ENCODE results near the gene LRP1B.

LRP1B gene

DNA sequence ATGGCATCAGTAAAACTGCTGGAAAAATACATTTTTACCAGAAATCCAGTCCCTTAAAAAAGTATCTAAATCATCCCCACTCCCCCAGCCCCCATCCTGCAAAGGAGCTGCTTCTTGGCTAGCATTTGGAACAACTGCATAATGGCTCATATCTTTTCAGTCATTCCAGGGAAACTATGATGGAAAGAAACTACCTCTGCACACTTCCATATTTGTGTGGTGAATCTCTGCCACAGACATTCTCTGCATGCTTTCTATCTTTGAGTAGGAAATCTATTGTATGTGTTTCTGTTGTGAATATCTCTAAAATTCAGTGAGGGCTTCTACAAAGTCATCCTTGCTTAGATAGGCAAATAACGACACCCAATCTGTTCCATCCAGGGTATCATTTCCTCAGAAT lies 632.3 kb downstream of the LRP1B start:
- TF ChIP-seq CEBPB (IDR thresholded peaks at IDR 0.05) (no peak), EP300 (IDR thresholded peaks at IDR 0.05; ENCODE audit: borderline replicate concordance) (no peak), YY1 (IDR thresholded peaks at IDR 0.05; ENCODE audit: low read depth) (no peak), TCF12 (IDR thresholded peaks at IDR 0.05; ENCODE audit: low read depth) (no peak)
- TF ChIP-seq, protein P1, sequence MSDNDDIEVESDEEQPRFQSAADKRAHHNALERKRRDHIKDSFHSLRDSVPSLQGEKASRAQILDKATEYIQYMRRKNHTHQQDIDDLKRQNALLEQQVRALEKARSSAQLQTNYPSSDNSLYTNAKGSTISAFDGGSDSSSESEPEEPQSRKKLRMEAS (IDR thresholded peaks at IDR 0.05): no peak

DNA sequence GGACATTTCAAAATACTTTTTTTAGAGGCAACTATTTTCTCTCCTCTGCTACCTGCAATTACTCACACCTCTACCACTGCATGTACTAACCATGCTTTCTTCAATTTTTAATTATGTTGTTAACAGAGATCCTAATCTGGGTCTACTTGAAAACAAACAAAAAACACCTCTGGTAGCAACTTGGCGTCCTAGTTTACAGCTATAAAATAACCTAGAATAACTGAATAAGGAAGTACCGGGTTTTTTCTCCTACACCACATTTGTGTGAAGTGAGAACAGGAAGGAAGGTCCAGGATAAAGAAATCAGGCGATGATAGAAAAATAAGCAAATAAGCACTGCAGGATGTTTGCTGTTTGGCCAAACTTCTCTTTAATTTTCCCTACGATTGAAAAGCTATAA lies 633.5 kb downstream of the LRP1B start:
- no peak for TF ChIP-seq YY1 (IDR thresholded peaks at IDR 0.05; ENCODE audit: low read depth)

- TF ChIP-seq FOXM1 (IDR thresholded peaks at IDR 0.05; ENCODE audit: borderline replicate concordance, low read depth): no peak
- no peak for TF ChIP-seq RAD21 (IDR thresholded peaks at IDR 0.05; ENCODE audit: low read depth)
- no peak for TF ChIP-seq EP300 (IDR thresholded peaks at IDR 0.05; ENCODE audit: borderline replicate concordance)
- no peak for TF ChIP-seq YY1 (IDR thresholded peaks at IDR 0.05; ENCODE audit: low read depth)
- TF ChIP-seq CEBPB (IDR thresholded peaks at IDR 0.05): no peak
- no peak for TF ChIP-seq EGR1 (IDR thresholded peaks at IDR 0.05)
- TF ChIP-seq USF1 (IDR thresholded peaks at IDR 0.05): no peak
- TF ChIP-seq, protein P2, sequence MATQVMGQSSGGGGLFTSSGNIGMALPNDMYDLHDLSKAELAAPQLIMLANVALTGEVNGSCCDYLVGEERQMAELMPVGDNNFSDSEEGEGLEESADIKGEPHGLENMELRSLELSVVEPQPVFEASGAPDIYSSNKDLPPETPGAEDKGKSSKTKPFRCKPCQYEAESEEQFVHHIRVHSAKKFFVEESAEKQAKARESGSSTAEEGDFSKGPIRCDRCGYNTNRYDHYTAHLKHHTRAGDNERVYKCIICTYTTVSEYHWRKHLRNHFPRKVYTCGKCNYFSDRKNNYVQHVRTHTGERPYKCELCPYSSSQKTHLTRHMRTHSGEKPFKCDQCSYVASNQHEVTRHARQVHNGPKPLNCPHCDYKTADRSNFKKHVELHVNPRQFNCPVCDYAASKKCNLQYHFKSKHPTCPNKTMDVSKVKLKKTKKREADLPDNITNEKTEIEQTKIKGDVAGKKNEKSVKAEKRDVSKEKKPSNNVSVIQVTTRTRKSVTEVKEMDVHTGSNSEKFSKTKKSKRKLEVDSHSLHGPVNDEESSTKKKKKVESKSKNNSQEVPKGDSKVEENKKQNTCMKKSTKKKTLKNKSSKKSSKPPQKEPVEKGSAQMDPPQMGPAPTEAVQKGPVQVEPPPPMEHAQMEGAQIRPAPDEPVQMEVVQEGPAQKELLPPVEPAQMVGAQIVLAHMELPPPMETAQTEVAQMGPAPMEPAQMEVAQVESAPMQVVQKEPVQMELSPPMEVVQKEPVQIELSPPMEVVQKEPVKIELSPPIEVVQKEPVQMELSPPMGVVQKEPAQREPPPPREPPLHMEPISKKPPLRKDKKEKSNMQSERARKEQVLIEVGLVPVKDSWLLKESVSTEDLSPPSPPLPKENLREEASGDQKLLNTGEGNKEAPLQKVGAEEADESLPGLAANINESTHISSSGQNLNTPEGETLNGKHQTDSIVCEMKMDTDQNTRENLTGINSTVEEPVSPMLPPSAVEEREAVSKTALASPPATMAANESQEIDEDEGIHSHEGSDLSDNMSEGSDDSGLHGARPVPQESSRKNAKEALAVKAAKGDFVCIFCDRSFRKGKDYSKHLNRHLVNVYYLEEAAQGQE (IDR thresholded peaks at IDR 0.05; ENCODE audit: low read depth): no peak
- no peak for TF ChIP-seq TAF1 (IDR thresholded peaks at IDR 0.05; ENCODE audit: low read depth)
- TF ChIP-seq TCF12 (IDR thresholded peaks at IDR 0.05; ENCODE audit: low read depth): no peak
- TF ChIP-seq NFIC (IDR thresholded peaks at IDR 0.05): no peak
- TF ChIP-seq TEAD4 (IDR thresholded peaks at IDR 0.05): no peak
- TF ChIP-seq, protein P1 (IDR thresholded peaks at IDR 0.05): no peak
- TF ChIP-seq CREB1 (IDR thresholded peaks at IDR 0.05; ENCODE audit: low read depth): no peak
- TF ChIP-seq ZBTB7A (IDR thresholded peaks at IDR 0.05; ENCODE audit: low read depth): no peak
These were observed 634.0 kb downstream of the LRP1B start for GRCh38 chr2:141496810-141497209.

DNA sequence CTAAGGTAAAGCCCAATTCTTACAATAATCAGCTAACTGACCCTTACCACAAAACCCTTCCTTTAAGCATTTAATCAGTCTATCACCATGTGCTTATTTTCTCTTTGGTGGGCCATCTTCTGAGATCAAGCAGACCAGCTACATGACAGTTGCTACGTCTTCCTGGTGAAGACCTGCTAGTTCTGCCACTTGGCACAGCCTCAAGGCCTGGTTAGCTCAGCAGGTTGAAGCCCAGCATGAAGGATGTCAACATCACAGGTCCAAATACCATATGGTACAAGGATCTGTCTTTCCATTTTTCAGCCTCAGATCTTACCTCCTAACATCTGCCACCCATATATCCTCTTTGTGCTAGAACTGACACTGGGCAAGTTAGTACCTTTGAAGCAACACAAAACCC lies 636.9 kb downstream of the LRP1B start:
- TF ChIP-seq CEBPB (IDR thresholded peaks at IDR 0.05) (no peak), ZBTB7A (IDR thresholded peaks at IDR 0.05; ENCODE audit: low read depth) (no peak), YY1 (IDR thresholded peaks at IDR 0.05; ENCODE audit: low read depth) (no peak), EP300 (IDR thresholded peaks at IDR 0.05; ENCODE audit: borderline replicate concordance) (no peak), TEAD4 (IDR thresholded peaks at IDR 0.05) (no peak), NFIC (IDR thresholded peaks at IDR 0.05) (no peak), USF1 (IDR thresholded peaks at IDR 0.05) (no peak), TCF12 (IDR thresholded peaks at IDR 0.05; ENCODE audit: low read depth) (no peak), EGR1 (IDR thresholded peaks at IDR 0.05) (no peak), CREB1 (IDR thresholded peaks at IDR 0.05; ENCODE audit: low read depth) (no peak), RAD21 (IDR thresholded peaks at IDR 0.05; ENCODE audit: low read depth) (no peak), FOXM1 (IDR thresholded peaks at IDR 0.05; ENCODE audit: borderline replicate concordance, low read depth) (no peak), TAF1 (IDR thresholded peaks at IDR 0.05; ENCODE audit: low read depth) (no peak)
- TF ChIP-seq, protein P2 (IDR thresholded peaks at IDR 0.05; ENCODE audit: low read depth): no peak
- TF ChIP-seq, protein P1 (IDR thresholded peaks at IDR 0.05): no peak

DNA sequence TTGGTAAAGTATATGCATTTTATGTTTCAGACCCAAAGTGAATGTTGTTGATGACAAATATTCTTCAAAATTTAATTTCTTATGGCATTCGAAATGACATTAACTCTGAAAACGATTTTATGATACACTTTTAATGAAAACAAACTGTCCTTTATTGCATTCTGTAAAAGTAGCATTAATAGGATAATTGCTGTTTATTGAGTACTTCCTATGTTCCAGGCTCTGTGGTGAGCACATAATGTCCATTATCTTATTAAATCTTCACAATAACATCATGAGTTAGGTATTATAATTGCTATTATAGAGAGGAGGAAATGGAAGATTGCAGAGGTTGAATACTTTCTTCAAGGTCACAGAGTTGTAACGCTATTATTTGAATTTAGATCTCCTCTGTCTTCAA lies 638.0 kb downstream of the LRP1B start:
- TF ChIP-seq FOXM1 (IDR thresholded peaks at IDR 0.05; ENCODE audit: borderline replicate concordance, low read depth): no peak
- no peak for TF ChIP-seq CEBPB (IDR thresholded peaks at IDR 0.05)
- TF ChIP-seq, protein P2 (IDR thresholded peaks at IDR 0.05; ENCODE audit: low read depth): no peak
- no peak for TF ChIP-seq YY1 (IDR thresholded peaks at IDR 0.05; ENCODE audit: low read depth)
- TF ChIP-seq EGR1 (IDR thresholded peaks at IDR 0.05): no peak
- no peak for TF ChIP-seq NFIC (IDR thresholded peaks at IDR 0.05)
- TF ChIP-seq TEAD4 (IDR thresholded peaks at IDR 0.05): no peak
- TF ChIP-seq, protein P1 (IDR thresholded peaks at IDR 0.05): no peak
- no peak for TF ChIP-seq CREB1 (IDR thresholded peaks at IDR 0.05; ENCODE audit: low read depth)
- no peak for TF ChIP-seq RAD21 (IDR thresholded peaks at IDR 0.05; ENCODE audit: low read depth)
- no peak for TF ChIP-seq TCF12 (IDR thresholded peaks at IDR 0.05; ENCODE audit: low read depth)
- TF ChIP-seq EP300 (IDR thresholded peaks at IDR 0.05; ENCODE audit: borderline replicate concordance): no peak

Measured in Ishikawa (cell line).